Bone marrow (tissue), 2 donors: ENCODE results near the gene SDS.
A peak's percentile ranks its signal among the peaks of the same experiment; 100 is the strongest.

Source experiments
- DNase-seq, 2 donors: peaks; one replicate each; lab custom pipeline; 2025; lab: John Stamatoyannopoulos, UW

Gene SDS

DNA sequence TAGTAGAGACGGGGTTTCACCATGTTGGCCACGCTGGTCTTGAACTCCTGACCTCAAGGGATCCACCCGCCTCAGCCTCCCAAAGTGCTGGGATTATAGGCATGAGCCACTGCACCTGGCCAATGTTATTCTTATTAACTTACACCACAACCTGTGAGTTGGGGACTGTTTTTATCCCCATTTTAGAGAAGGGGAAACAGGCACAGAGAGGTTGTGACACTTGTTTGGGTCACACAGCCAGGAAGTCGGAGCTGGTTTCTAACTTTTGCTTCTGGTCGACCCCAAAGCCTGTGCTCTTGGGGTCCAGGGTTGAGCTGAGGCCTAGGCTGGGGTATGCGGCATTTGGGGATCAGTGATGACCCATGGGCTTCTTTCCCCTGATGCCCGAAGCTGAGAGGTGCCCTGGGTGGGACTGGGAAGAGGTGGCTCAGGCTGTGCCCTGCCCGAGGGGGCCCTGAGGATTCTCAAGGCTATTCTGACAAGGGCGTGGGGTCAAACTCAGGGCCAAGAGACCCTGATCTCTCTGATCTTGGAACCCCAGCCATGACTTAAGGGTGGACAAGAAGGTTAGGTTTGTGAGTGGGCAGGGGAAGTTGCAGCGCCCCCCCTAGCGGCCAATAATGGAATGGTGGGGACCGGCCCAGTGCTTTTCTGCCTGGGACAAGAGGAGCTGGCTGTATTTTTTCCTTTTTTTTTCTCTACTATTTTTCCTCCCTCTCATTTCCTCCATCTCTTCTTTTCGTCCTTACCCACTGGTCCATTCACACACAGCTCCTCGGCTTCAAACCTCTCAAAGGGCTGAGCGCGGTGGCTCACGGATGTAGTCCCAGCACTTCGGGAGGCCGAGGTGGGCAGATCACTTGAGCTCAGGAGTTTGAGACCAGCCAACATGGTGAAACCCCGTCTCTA lies 21.5 kb upstream of the SDS start:
- peak; percentile 25 to 41 for DNase-seq

GRCh38 chr12:113424456-113424855 lies 20.8 kb upstream of the SDS start:
- no peak for DNase-seq

- no peak for DNase-seq
These were observed 19.4 kb upstream of the SDS start for GRCh38 chr12:113422886-113423669.

DNA sequence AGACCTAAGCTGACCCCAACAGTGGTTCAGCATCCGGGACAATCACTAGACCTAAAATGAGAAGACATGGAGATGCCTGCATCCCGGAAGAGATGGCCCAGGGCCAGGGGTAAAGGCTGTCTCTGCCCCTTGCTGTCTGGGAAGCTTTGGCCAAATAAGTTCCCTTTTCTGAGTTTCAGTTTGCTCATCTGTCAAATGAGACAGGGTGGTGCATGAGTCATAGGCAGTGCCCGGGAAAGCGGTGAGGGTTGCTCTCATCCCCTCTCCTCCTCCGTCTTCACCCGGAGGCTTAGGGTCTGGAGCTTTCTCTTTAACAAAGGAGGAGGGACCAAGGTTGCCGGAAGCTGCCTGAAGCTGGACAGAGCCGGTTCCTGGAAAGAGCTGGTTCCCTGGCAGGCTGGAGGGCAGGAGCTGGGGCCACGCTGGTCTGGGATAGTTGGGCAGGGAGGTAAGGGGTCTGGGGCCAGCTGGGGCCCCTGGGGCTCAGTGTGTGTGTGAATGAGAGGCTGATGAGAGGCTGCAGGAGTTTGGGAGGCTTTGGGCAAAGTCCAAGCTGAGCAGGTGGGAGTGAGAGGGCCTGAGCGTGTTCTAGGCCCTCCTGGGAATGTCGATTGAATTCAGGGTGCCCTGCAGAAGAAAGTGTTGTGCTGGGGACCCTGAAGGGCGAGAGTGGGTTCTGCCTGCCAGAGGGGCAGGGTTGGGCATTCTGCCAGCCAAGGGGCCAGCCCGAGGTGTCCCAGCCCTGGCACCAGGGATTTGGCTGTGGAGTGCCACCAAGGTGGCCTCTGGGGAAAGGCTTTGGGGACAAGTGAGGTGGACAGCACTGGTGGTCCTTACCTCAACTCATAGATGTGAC lies 18.6 kb upstream of the SDS start, which contains the start of gene SDSL:
TSS of gene SDSL (plus strand) at position 351 of the 856 bp plus-strand sequence. CDS start 5,603 bp downstream, outside the sequence.
- DNase-seq = peak; percentile 39 to 94

DNA sequence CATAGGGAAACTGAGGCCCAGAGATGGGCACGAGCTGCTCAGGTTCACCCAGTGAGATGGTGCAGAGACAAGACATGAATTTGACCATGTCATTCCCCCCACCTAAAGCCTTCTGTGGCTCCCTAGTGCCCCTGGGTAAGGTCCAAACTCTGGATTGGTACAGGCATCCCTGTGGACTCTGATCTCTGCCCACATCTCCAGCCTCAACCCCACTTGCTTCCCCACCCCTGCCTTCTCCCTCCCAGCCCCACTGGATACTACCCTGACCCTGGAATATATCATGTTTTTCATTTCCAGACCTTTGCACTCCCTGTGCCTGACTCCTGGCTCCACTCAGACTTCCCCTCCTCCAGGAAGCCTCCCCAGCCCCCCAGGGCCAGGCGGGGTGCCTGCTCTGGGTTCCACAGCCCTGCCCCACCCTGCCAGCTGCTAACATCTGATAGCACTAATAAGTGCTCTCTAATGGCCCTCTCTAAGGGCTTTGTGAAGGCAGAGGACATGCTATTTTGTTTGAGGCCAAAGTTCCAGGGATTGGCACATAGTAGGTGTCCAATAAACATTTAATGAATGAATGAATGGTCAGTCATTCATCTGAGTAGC lies 17.4 kb upstream of the SDS start:
- DNase-seq = no peak

- DNase-seq = no peak
These were observed 14.7 kb upstream of the SDS start for GRCh38 chr12:113418213-113418879.

- peak; percentile 11 to 55 for DNase-seq
These were observed 12.5 kb upstream of the SDS start for GRCh38 chr12:113416091-113416754.

GRCh38 chr12:113414519-113415038 lies 10.9 kb upstream of the SDS start:
- no peak for DNase-seq

- no peak for DNase-seq
These were observed 9.8 kb upstream of the SDS start for GRCh38 chr12:113413488-113413939.

DNA sequence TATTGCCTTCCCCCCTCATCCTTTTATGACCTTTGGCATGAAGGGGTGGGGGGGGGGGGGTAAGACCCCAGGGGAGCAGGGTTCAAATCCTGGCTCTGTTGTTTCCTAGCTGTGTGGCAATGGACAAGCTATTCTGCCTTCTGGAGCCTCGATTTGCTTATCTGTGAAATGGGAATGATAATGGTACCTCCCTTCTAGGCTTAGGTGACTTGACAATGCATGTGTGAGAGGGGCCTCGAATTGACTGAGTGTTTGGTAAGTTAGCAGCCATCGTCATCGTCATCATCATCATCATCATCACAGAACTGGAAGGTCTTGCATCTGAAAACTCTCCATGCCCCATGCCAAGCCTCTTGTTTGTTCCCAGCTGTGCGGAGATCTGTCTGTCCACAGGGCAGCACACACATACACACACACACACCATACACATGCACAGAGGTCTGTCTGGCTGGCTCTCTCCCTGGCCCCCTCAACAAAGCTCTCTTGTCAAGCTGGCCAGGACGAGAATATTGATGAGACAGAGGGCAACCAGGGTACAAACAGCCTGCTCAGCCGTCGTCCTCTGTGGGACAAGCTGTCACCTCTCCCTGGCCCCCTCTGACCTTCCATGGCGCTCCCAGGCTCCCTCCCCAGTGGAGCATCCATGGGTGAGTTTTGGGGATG lies 5.9 kb upstream of the SDS start:
- no peak for DNase-seq

- DNase-seq = no peak
These were observed 5.1 kb upstream of the SDS start for GRCh38 chr12:113408756-113409298.

DNA sequence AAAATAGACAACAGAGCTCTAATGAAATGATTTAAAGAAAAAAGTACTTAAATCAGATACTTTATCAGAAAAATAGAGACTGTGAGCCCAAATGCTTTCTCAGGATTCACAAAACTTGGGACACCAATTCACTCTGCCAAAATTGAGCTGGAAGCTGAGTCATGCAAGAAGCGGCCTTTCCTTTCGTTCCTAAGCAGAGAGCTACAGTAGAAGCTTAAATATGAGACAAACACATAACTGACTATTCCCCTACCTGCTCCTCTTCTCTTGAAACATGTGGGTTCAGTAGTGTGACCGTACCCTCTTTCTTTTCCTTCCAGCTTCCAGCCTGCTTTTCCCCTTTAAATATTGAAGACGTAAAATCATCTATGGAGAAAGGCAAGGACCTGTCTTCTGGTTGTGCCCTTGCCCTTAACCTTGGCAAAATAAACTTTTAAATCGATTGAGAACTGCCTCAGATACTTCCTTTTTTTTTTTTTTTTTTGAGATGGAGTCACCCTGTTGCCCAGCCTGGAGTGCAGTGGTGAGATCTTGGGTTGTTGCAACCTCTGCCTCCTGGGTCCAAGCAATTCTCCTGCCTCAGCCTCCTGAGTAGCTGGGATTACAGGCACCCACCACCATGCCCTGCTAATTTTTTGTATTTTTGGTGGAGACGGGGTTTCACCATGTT lies 4.4 kb upstream of the SDS start:
- DNase-seq = peak in 1 of 2 donors; percentile 49

GRCh38 chr12:113405694-113406093 lies 2.0 kb upstream of the SDS start:
- DNase-seq = no peak

GRCh38 chr12:113402586-113403260 lies 964 bp downstream of the SDS start:
- DNase-seq = no peak

DNA sequence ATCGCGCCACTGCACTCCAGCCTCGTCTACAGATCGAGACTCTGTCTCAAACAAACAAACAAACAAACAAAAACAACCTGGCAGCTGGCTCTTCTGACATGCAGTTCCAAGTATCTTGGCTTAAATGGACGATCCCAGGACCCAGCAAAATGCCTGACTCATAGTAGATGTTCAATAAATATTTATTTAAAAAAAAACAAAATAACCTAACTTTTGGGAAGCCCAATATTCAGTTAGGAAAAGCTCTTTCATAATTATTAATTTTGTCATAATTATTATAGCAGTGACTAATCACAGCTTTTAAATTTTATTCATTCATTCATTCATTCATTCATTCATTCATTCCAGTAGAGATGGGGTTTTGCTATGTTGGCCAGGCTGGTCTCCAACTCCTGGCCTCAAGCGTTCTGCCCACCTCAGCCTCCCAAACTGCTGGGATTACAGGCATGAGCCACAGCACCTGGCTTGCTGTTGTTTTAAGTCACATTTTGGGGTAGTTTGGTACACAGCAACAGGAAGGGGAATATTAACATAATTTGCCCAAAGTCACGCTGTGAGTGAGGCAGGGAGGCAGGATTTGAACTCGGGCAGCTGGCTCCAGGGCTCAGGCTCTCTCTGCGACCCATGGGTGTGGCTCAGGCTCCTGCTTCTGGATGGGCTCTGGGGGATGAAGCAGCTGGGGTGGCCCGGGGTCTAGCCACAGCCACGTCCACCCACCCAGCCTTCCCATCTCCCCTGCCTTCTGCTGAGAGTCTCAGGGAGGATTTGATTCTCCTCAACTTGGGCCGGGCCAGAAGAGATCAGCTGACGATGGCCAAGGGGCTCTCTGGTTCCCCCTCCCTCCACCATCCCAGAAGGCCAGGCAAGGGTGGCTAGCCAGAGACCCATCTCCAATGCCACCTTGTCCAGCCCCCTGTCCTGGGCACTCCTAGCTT lies 2.4 kb downstream of the SDS start:
- no peak for DNase-seq

DNA sequence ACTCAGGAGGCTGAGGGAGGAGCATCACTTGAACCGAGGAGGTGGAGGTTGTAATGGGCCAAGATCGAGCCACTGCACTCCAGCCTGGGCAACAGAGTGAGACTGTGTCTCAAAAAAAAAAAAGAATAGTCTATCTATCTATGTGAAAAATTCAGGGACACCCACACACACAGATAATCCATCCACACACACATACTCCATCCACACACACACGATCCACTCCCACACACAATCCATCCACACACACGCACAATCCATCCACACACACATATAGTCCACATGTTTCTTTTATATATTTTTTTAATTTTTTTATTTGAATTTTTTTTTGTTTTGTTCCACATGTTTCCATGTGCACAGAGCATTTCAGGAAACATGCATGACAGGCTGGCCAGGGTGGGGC lies 3.3 kb downstream of the SDS start:
- DNase-seq = no peak

DNA sequence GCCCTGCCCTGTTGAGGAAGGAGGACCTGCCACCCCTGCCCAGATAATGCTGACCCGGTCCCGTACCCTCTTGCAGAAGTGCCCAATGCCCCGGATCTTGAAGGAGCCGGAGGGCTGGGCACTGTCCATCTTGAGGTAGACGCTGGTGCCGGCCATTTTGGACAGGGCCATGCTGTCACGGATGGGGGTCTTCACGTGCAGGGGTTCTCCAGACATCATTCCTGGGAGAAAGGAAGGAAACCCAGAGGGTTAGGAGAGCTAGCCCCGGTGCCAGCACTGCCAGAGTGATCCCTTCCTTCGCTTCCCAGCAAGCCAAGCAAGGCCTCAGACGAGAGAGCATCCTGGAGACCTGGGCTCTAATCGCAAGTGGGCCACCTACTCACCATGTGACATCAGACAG lies 4.2 kb downstream of the SDS start:
- DNase-seq = no peak
